ENCODE data around the gene IPO11. TPM values are rescaled to one million over a fixed set of nuclear protein-coding genes. Genes with fewer than 3 reads are reported as not detected.

IPO11 gene
- total RNA-seq, 2 experiments from 2014 or later: 54.8 to 57.2 TPM

DNA sequence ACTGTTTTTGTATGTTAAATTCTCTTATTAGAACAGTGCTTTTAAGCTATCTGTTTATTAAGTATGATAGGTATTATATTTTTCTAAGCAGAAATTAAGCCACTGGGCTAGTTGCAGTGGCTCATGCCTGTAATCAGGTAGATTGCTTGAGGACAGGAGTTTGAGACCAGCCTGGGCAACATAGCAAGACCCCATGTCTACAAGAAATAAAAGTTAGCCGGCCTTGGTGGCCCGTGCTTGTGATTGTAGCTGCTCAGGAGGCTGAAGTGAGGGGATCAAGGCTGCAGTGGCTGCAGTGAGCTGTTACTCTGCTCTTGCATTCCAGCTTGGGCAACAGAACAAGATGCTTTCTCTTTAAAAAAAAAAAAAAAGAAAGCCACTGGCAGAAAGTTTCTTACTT lies 121.0 kb downstream of the IPO11 start:
- CTCF ChIA-PET: no interaction called here
- no peak overlapping the region for H3K27ac Mint-ChIP-seq
- intact Hi-C loops (cut with micrococcal nuclease): no loop called here
- peaks cover 3% of the 10 kb centered on the region for H3K9me3 Mint-ChIP-seq
- peaks cover 23% of the 10 kb centered on the region for H3K36me3 Mint-ChIP-seq (ENCODE audit: low read depth)
- H3K4me3 Mint-ChIP-seq: no peak overlapping the region
- no peak for DNase-seq
- H3K27me3 Mint-ChIP-seq (ENCODE audit: low read depth): no peaks in the 10 kb centered on the region
- H3K4me1 Mint-ChIP-seq (ENCODE audit: low read depth): peaks cover 7% of the 10 kb centered on the region

DNA sequence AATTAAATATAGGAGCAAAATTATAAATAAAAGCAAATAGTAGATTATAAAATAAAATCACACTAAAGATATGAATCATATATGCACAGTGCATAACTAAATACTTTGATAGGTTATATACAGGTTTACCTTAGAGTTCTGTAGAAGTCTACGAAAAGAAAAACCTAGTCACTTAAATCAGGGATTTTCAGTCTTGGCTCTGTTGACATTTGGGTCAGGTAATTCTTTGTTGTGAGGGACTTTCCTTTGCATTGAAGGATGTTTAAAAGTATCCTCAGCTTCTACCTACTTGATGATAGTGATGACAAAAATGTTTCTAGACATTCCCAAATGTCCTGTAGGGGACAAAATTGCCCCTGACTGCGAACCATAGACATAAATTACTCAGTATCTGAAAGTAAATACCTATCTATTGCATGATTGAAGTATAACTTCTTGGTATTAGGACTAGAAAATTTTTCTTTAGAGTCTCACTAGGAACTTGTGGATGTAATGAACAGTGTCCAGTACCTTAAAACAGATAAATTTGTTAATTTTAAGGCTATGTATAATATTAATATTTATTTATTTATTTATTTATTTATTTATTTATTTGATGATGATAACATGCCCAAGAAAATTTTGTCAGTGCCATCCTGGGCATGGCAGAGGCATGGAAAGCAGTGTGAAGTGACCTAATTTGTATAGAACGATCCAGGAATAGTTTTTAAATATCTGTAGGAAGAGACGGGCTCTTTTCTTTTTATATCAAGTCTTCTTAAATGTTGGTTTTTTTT lies 122.1 kb downstream of the IPO11 start:
- CTCF ChIA-PET: no interaction called here
- Mint-ChIP-seq H3K9me3 (peaks cover 3% of the 10 kb centered on the region), H3K27ac (no peak overlapping the region), H3K36me3 (ENCODE audit: low read depth) (peaks cover 27% of the 10 kb centered on the region), H3K27me3 (ENCODE audit: low read depth) (no peaks in the 10 kb centered on the region), H3K4me3 (no peak overlapping the region), H3K4me1 (ENCODE audit: low read depth) (peaks cover 9% of the 10 kb centered on the region)
- no peak for DNase-seq
- intact Hi-C loops (cut with micrococcal nuclease): no loop called here

DNA sequence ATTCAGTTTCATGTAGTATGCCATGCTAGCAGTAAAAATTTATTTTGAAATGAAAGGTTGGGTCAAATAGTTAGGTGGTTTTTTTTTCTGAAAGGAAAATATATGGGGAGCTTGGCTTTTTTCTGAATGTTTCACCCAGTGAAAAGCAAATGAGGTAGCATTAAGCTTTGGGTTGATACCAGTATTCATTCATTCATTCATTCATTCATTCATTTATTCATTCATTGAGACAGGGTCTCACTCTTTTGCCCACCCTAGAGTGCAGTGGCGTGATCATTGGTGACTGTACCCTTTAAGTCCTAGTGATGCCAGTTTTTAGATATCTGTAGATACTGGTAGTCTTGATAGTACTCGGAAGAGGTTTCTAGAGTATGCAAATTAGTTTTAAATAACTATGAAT lies 123.7 kb downstream of the IPO11 start:
- peaks cover 3% of the 10 kb centered on the region for H3K9me3 Mint-ChIP-seq
- no peak overlapping the region for H3K4me3 Mint-ChIP-seq
- no peak overlapping the region for H3K27ac Mint-ChIP-seq
- H3K36me3 Mint-ChIP-seq (ENCODE audit: low read depth): peaks cover 29% of the 10 kb centered on the region
- H3K4me1 Mint-ChIP-seq (ENCODE audit: low read depth): peaks cover 9% of the 10 kb centered on the region
- H3K27me3 Mint-ChIP-seq (ENCODE audit: low read depth): no peaks in the 10 kb centered on the region
- CTCF ChIA-PET: interaction anchor here (0.6 kb wide), 1 partner anchor 1273 kb away, joined by 4 read pairs; no protein-coding TSS in a partner anchor
- DNase-seq: no peak
- intact Hi-C loops (cut with micrococcal nuclease): no loop called here

DNA sequence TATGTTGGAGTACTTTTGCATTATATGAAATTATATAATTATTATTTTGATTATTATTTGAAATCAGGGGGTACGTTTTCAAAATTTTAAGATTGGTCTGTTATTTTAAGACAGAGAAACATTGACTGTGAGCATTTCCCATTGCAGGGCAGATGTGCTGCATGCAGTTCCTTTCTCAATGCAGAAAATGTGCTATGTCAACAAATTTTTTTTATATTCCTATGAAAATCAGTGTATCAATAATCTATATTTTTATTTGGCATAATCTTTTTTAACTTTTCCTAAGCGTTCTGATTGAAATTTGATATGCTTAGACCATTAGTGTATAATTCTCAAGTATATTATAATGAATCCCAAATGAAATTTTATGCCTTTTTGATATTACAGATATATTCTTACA lies 124.2 kb downstream of the IPO11 start:
- Mint-ChIP-seq H3K4me3 (no peak overlapping the region), H3K27ac (no peak overlapping the region), H3K36me3 (ENCODE audit: low read depth) (peaks cover 26% of the 10 kb centered on the region), H3K9me3 (peaks cover 3% of the 10 kb centered on the region), H3K27me3 (ENCODE audit: low read depth) (no peaks in the 10 kb centered on the region), H3K4me1 (ENCODE audit: low read depth) (peaks cover 9% of the 10 kb centered on the region)
- intact Hi-C loops (cut with micrococcal nuclease): no loop called here
- CTCF ChIA-PET: no interaction called here
- no peak for DNase-seq

DNA sequence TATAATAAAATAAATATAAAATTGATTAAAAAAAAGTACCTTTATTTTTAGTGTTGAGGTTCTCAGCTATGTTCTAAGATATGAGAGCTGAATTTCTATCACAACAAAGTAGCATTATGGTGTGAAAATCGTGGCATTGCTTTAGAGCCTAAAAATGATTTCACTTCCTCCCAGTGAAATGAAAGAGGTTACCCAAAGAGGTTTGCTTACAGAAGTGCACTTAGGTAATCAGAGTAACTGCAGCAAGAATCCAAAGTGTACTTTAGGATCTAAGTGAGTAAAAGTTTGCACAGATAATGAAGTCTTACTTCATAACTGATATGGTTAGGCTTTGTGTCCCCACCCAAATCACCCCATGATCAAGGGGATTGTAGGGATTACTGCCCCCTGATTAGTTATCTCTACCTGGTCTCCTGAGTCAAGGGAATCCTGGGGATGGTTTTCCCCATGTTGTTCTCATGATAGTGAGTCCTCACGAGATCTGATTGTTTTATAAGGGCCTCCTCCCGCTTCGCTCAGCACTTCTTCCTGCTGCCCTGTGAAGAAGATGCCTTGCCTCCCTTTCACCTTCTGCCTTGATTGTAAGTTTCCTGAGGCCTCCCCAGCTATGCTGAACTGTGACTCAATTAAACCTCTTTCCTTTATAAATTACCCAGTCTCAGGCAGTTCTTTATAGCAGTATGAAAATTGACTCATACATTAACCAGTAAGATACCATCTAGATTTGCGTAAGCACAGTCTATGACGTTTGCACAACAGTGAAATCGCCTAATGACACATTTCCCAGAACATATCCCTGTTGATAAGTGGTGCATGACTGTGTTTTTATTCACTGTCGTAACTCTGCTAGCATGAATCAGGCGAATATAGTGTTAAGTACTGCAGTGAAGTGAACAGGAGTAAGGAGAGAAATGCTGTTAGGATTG lies 125.7 kb downstream of the IPO11 start:
- no peak overlapping the region for H3K4me3 Mint-ChIP-seq
- H3K27ac Mint-ChIP-seq: peak overlapping the region; percentile 43
- peaks cover 9% of the 10 kb centered on the region for H3K4me1 Mint-ChIP-seq (ENCODE audit: low read depth)
- peak; percentile 15 for DNase-seq
- no peaks in the 10 kb centered on the region for H3K27me3 Mint-ChIP-seq (ENCODE audit: low read depth)
- intact Hi-C loops (cut with micrococcal nuclease): no loop called here
- CTCF ChIA-PET: no interaction called here
- peaks cover 3% of the 10 kb centered on the region for H3K9me3 Mint-ChIP-seq
- H3K36me3 Mint-ChIP-seq (ENCODE audit: low read depth): peaks cover 26% of the 10 kb centered on the region

DNA sequence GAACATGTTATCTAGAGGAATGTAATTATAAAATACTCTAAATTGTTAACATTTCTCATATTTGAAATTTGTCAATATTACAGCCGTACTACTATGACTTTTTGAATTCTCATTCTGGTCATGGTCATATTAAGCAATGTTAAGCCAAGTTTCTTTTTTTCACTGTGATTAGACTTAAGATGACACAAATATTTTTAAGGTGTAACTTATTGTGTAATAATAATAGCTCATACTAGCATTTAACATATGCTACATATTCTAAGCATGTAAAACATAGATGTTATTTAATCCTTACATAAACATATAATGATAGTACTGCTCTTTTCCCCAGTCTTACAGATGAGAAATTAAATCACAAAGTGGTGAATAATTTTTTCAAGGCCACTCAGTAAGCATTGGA lies 130.2 kb downstream of the IPO11 start:
- Mint-ChIP-seq H3K27ac (no peak overlapping the region), H3K9me3 (peaks cover 7% of the 10 kb centered on the region), H3K36me3 (ENCODE audit: low read depth) (peaks cover 45% of the 10 kb centered on the region), H3K4me1 (ENCODE audit: low read depth) (peaks cover 9% of the 10 kb centered on the region), H3K27me3 (ENCODE audit: low read depth) (no peaks in the 10 kb centered on the region), H3K4me3 (no peak overlapping the region)
- intact Hi-C loops (cut with micrococcal nuclease): no loop called here
- DNase-seq: no peak
- CTCF ChIA-PET: no interaction called here

DNA sequence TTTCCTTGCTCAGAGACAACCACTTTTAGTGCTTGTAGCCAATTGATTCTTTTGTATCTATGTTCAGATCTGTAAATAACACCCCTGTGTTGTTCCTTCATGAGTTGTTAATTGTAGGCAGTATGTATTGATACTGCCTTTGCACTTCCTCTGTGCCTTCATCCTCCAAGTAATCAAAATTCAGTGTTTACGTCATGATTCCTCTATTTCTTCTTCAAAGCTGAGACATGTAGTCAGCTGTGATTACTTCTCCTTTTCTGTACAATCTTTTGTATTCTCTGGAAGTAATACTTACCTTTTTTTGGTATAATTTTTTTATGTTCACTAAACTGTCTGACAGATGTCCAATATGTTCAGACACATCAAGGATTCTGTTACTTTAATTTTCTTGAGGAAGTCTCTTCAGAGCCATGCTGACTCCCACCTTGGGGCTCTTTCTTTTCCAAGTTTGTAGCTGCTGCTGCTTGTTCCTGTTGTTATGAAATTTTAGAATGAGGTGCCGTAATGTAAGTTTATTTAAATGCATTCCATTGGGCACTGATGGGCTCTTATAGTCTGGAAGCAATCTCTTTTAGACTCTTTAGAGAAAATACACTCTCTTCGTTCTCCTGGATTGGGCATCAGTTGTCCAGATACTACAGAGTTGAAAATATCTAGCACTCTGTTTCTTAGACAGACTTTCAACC lies 135.5 kb downstream of the IPO11 start:
- intact Hi-C loops (cut with micrococcal nuclease): no loop called here
- Mint-ChIP-seq H3K27me3 (ENCODE audit: low read depth) (no peaks in the 10 kb centered on the region), H3K9me3 (peaks cover 4% of the 10 kb centered on the region), H3K4me3 (no peak overlapping the region), H3K27ac (no peak overlapping the region), H3K36me3 (ENCODE audit: low read depth) (peaks cover 32% of the 10 kb centered on the region), H3K4me1 (ENCODE audit: low read depth) (no peaks in the 10 kb centered on the region)
- CTCF ChIA-PET: no interaction called here
- DNase-seq: no peak

DNA sequence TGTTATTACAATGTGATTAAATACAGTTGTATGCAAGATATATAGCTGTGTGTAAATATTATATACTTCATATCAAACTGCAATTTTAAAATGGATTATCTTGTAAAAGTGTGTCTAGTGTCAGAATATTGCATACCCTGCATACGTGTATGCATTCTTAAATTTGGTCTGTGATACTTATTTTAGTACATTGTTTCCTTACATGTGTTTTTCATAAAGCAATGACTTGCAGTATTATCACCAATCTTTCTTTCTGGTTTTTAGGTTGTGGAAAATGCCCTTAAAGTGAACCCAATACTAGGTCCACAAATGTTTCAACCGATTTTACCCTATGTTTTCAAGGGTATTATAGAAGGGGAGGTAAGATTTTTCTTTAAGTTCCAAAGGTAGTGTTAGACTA lies 137.5 kb downstream of the IPO11 start:
- intact Hi-C loops (cut with micrococcal nuclease): no loop called here
- H3K27ac Mint-ChIP-seq: no peak overlapping the region
- no peaks in the 10 kb centered on the region for H3K27me3 Mint-ChIP-seq (ENCODE audit: low read depth)
- no peak for DNase-seq
- H3K9me3 Mint-ChIP-seq: no peaks in the 10 kb centered on the region
- H3K4me3 Mint-ChIP-seq: no peak overlapping the region
- CTCF ChIA-PET: no interaction called here
- H3K4me1 Mint-ChIP-seq (ENCODE audit: low read depth): no peaks in the 10 kb centered on the region
- H3K36me3 Mint-ChIP-seq (ENCODE audit: low read depth): peaks cover 26% of the 10 kb centered on the region

DNA sequence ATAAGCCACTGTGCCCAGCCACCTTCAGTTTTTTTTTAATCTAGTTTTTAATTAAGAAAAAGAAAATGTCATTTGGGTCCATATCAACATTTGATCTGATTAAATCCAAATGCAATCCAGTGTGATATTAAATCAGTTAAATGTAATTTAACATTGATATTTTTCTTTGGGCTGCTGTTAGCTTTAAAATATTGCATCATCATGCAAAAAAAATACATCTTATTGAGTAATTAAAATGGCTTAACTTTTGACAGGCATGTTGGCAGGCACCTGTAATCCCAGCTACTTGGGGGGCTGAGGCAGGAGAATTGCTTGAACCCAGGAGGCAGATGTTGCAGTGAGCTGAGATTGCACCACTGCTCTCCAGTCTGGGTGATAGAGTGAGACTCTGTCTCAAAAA lies 143.4 kb downstream of the IPO11 start:
- no peak overlapping the region for H3K4me3 Mint-ChIP-seq
- H3K27ac Mint-ChIP-seq: no peak overlapping the region
- CTCF ChIA-PET: no interaction called here
- DNase-seq: no peak
- H3K4me1 Mint-ChIP-seq (ENCODE audit: low read depth): no peaks in the 10 kb centered on the region
- H3K27me3 Mint-ChIP-seq (ENCODE audit: low read depth): no peaks in the 10 kb centered on the region
- intact Hi-C loops (cut with micrococcal nuclease): no loop called here
- H3K36me3 Mint-ChIP-seq (ENCODE audit: low read depth): peaks cover 36% of the 10 kb centered on the region
- H3K9me3 Mint-ChIP-seq: no peaks in the 10 kb centered on the region

DNA sequence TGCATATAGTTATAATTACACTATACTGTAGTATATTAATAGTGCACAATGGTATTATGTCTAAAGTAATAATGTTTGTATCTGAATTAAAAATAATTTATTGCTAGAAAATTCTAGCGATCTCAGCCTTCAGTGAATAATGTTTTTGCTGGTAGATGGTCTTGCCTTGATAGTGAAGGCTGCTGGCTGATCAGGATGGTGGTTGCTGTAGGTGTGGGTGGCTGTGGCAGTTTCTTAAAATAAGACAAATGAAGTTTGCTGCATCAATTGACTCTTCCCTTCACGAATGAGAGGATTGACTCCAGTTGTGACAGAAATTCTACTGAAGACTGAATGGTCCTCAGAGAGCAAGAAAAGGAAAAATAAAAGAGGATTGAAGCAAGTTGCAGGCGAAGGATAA lies 146.4 kb downstream of the IPO11 start:
- peaks cover 31% of the 10 kb centered on the region for H3K36me3 Mint-ChIP-seq (ENCODE audit: low read depth)
- no peaks in the 10 kb centered on the region for H3K9me3 Mint-ChIP-seq
- H3K27ac Mint-ChIP-seq: no peak overlapping the region
- intact Hi-C loops (cut with micrococcal nuclease): no loop called here
- CTCF ChIA-PET: no interaction called here
- H3K4me3 Mint-ChIP-seq: no peak overlapping the region
- DNase-seq: no peak
- H3K27me3 Mint-ChIP-seq (ENCODE audit: low read depth): no peaks in the 10 kb centered on the region
- H3K4me1 Mint-ChIP-seq (ENCODE audit: low read depth): no peaks in the 10 kb centered on the region

DNA sequence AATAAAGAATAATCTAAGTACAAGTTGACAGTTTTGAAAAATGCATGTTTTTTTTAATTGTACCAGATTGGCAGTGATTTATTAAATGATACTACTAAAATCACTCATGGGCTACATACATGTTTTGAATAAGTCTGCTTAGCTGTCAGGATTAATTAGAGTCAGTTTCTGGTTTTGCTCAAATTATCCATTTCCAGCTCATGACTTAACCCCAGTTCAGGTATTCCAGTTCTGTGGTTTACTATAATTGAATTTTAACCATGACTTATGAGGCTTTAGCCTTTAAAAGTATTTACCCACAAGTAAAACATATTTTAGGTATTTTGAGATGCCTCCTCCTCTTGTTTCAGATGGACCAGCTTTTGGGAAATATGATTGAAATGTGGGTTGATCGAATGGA lies 148.2 kb downstream of the IPO11 start:
- DNase-seq: no peak
- intact Hi-C loops (cut with micrococcal nuclease): no loop called here
- peaks cover 6% of the 10 kb centered on the region for H3K9me3 Mint-ChIP-seq
- H3K36me3 Mint-ChIP-seq (ENCODE audit: low read depth): peaks cover 39% of the 10 kb centered on the region
- no peak overlapping the region for H3K4me3 Mint-ChIP-seq
- CTCF ChIA-PET: no interaction called here
- H3K27ac Mint-ChIP-seq: no peak overlapping the region
- H3K4me1 Mint-ChIP-seq (ENCODE audit: low read depth): no peaks in the 10 kb centered on the region
- H3K27me3 Mint-ChIP-seq (ENCODE audit: low read depth): no peaks in the 10 kb centered on the region

DNA sequence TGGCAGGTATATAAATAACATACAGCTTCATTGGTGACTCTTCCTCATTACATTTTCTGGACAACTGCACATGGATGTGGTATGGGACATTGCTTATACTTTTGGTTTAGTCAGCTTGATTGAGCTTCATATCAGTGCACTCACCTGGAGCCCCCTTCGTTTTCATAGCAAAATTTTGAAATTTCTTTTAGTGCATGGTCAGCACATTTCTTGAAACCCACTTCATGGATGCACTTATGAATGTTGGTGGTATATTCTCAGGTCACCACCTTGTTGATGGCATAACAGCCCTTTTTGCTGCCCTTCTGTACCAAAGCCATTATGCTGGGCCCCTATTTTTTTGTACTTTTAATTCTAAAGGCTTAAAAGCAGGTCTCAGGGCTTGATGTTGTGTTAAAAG lies 149.3 kb downstream of the IPO11 start:
- DNase-seq: no peak
- Mint-ChIP-seq H3K36me3 (ENCODE audit: low read depth) (peaks cover 45% of the 10 kb centered on the region), H3K4me1 (ENCODE audit: low read depth) (no peaks in the 10 kb centered on the region), H3K27ac (no peak overlapping the region), H3K9me3 (peaks cover 10% of the 10 kb centered on the region), H3K27me3 (ENCODE audit: low read depth) (no peaks in the 10 kb centered on the region), H3K4me3 (no peak overlapping the region)
- CTCF ChIA-PET: interaction anchor here (0.7 kb wide), 1 partner anchor 217 kb away, joined by 5 read pairs; no protein-coding TSS in a partner anchor
- intact Hi-C loops (cut with micrococcal nuclease): no loop called here
